Effector memory CD8-positive, alpha-beta T cell (primary cell): Measurements from ENCODE around the gene MIB2.

Experiments used
- ATAC-seq: fragments of 150-1000 bp; cut with Tn5 transposase; replicated peaks from 2 replicates; pipeline ENCODE4 v1.10.0; 2021; ENCODE audit warnings: mild to moderate bottlenecking, moderate library complexity
- DNase-seq, 3 experiments: peaks; one replicate each; pipeline ENCODE4 v3.0.0; 2021
- H3K27ac Mint-ChIP-seq, 2 donors: one replicate each; pipeline ENCODE4 v1.8.0; 2022; ENCODE audit warnings: mild to moderate bottlenecking in 2 of 2, mixed read lengths in 2 of 2, moderate library complexity in 2 of 2
- H3K27me3 Mint-ChIP-seq, 2 donors: one replicate each; pipeline ENCODE4 v1.8.0; 2022; ENCODE audit warnings: mixed read lengths in 2 of 2
- H3K36me3 Mint-ChIP-seq: one replicate; pipeline ENCODE4 v1.8.0; 2022; ENCODE audit warnings: mild to moderate bottlenecking, moderate library complexity, mixed read lengths; ENCODE audit not compliant: insufficient read depth
- H3K4me1 Mint-ChIP-seq, 2 donors: one replicate each; pipeline ENCODE4 v1.8.0; 2022; ENCODE audit warnings: low read depth in 2 of 2, mixed read lengths in 2 of 2
- H3K4me3 Mint-ChIP-seq, 2 donors: one replicate each; pipeline ENCODE4 v1.8.0; 2022; ENCODE audit warnings: mild to moderate bottlenecking in 2 of 2, mixed read lengths in 2 of 2, moderate library complexity in 2 of 2
- H3K9me3 Mint-ChIP-seq, 2 donors: one replicate each; pipeline ENCODE4 v1.8.0; 2022; ENCODE audit warnings: mixed read lengths in 2 of 2
- total RNA-seq, 9 experiments: gene quantifications; one replicate each; lab custom pipeline; 2026; lab: John Stamatoyannopoulos, UW

The MIB2 gene
- 15.0 to 71.8 (median 23.6) reads per million in 9 experiments for total RNA-seq

DNA sequence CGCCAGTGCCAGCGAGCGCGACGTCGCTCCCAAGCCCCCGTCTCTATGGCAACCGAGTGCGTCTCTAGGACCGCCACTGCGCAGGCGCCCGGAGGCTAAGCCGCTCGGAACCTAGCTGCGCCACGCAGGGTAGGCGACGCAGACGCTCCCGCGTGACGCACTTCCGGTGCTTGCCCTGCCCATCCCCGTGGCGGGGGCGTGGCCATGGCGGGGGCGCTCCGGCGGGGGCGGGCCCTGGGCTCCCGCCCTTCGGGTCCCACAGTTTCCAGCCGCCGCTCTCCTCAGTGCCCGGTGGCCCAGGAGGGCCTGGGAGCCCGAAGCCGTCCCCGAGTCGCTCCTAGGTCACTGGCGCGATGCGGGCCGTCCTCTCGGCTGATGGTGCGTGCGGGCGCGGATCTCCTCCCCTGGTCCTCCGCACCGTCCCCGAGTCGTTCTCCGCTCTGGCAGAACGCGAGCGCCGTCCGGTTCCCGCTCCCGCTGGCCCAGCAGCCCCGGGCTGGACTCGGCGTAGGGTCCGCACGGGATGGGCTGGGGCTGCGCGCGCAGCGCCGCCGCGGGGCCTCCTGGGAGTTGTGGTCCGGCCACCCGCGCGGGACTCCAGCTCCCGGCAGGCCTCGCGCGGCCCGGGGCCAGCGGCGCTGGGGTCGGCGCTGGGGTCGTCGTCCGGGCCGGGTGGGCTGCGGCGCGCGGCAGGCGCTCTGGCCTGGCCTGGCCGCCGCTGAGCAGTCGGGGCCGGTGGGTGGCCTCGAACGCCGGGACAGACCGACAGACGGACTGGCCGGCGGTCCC is at the start of gene MIB2:
Gene MIB2 (plus strand): TSS at position 245 of the 789 bp plus-strand sequence. CDS start 7,953 bp downstream, outside the sequence.
- H3K36me3 Mint-ChIP-seq, result peaks cover 30% of the 10 kb centered on the region
- peaks cover 21 to 27% of the 10 kb centered on the region in 2 donors for H3K4me1 Mint-ChIP-seq
- peak within 1 kb of the TSS; percentile 97 to 98 for H3K27ac Mint-ChIP-seq
- peak; percentile 82 for ATAC-seq
- H3K4me3 Mint-ChIP-seq, result peak within 1 kb of the TSS; percentile 92 to 97
- no peaks in the 10 kb centered on the region for H3K27me3 Mint-ChIP-seq
- no peaks in the 10 kb centered on the region for H3K9me3 Mint-ChIP-seq
- peak; percentile 98 to 99 (median 98) for DNase-seq

DNA sequence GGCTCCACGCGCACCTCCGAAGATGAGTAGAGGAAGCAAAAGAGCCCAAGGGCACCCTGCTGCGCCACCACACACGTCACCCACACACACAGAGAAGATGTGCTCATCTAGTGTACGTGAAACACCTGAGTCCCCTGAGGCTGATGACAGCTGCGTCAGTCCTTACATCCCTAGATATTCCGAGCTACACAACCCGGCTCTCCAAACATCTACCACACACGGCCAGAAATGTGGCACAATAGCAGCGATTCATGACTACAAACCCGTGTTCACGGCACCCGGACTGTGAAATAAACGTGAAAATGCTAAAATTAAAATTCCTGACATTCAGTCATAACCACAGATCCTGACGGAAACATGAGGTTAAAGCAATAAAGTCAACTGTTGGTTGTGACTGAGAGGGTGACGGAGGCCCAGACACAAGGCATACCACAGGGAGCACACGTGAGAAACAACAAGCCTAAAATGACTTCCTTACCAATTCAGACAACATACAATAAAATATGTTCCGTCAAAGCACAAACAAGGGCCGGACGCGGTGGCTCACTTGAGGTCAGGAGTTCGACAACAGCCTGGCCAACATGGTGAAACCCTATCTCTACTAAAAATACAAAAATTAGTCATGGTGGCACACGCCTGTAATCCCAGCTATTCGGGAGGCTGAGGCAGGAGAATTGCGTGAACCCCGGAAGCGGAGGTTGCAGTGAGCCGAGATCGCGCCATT is 48.0 kb upstream of the MIB2 start:
- Mint-ChIP-seq H3K27ac (peak overlapping the region; percentile 60 to 77), H3K9me3 (no peaks in the 10 kb centered on the region), H3K36me3 (peaks cover 71% of the 10 kb centered on the region), H3K27me3 (no peaks in the 10 kb centered on the region), H3K4me3 (peak overlapping the region; percentile 12 to 22), H3K4me1 (peaks cover 35 to 41% of the 10 kb centered on the region in 2 donors)
- ATAC-seq, result no peak
- DNase-seq, result no peak

DNA sequence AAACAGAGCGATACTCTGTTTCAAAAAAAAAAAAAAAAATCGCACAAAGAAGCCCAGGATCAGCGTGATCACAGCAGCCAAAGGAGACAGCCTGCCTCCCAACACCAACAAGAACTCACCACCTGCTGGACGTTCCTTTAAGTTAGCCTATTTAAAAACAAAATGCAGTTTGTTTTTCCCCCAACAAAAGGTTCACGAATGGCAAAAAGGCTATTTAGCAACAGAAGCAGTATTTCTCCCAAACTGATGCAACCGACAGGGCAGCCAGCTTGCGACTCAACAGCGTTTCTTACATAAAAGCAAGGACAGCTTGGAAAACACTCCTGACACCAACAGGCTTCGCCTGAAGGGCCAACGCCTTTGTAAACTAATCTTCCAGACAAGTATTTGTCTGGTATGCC is 47.4 kb upstream of the MIB2 start:
- ATAC-seq (no peak), DNase-seq (no peak)
- Mint-ChIP-seq H3K9me3 (no peaks in the 10 kb centered on the region), H3K27ac (peak overlapping the region; percentile 60 to 77), H3K36me3 (peaks cover 66% of the 10 kb centered on the region), H3K4me3 (no peak overlapping the region), H3K4me1 (peaks cover 35 to 41% of the 10 kb centered on the region in 2 donors), H3K27me3 (no peaks in the 10 kb centered on the region)

DNA sequence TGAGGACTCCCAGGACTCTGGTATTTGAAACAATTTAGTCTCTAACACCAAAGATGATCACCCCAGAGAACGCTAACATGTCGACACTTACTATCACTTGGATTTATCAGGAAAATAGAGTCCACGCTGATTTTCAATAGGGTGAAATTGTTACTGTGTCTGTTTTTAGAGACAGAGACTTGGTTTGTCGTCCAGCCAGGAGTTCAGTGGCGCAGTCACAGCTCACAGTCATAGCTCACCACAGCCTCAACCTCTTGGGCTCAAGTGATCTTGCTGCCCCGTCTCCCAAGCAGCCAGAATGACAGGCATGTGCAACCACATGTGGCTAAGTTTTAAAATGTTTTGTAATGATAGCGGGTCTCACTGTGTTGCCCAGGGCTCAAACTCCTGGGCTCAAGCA is 46.0 kb upstream of the MIB2 start:
- no peak for DNase-seq
- Mint-ChIP-seq H3K27ac (peak overlapping the region; percentile 73 to 82), H3K9me3 (no peaks in the 10 kb centered on the region), H3K27me3 (no peaks in the 10 kb centered on the region), H3K4me3 (peak overlapping the region in 1 of 2 donors; percentile 6), H3K4me1 (peaks cover 40 to 43% of the 10 kb centered on the region in 2 donors), H3K36me3 (peaks cover 66% of the 10 kb centered on the region)
- ATAC-seq, result no peak

DNA sequence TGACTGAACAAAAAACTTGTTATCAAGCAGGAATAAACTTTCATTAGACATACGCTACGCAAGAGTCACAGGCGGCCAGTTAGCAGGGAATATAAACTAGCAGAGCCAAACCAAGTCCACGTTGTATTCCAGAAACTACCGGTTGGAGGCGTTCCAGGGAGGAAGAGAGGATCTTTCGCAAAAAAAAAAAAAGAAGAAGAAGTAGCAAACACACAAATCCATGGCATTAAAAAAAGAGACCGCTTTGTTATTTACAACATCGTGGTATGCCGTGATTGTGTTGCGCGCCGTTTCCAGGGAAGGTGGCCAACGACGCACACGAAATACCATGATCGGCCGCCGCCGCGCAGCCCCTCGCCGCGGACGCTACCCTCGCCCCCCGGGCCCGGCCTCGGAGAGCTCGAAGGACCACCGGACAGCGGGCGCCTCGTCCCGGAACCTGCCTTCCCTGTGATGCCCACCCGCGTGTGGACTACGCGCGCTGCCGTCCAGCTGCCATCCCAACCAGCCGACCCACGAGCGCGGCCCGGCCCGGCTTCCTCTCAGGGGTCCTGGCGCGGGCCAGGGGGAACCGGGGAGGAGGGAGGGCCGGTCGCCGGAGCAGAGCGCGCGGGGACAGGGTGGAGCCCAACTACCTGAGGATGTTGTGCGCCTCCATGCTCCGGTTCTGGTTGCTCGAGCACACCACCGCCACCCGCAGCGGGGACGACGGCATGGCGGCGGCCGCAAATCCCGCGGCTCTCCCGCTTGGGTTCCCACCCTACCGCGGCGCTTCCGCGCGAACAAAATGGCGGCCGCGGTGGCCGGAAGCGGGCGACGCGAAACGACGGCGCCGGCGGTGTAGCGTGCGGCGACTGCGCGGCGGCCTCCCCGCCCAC is 41.2 kb upstream of the MIB2 start:
- Mint-ChIP-seq H3K4me1 (peaks cover 27 to 29% of the 10 kb centered on the region in 2 donors), H3K4me3 (peak overlapping the region; percentile 94 to 96), H3K36me3 (peaks cover 55% of the 10 kb centered on the region), H3K27me3 (no peaks in the 10 kb centered on the region), H3K9me3 (no peaks in the 10 kb centered on the region), H3K27ac (peak overlapping the region; percentile 100)
- peak; percentile 78 for ATAC-seq
- peak; percentile 14 to 75 (median 65) for DNase-seq

DNA sequence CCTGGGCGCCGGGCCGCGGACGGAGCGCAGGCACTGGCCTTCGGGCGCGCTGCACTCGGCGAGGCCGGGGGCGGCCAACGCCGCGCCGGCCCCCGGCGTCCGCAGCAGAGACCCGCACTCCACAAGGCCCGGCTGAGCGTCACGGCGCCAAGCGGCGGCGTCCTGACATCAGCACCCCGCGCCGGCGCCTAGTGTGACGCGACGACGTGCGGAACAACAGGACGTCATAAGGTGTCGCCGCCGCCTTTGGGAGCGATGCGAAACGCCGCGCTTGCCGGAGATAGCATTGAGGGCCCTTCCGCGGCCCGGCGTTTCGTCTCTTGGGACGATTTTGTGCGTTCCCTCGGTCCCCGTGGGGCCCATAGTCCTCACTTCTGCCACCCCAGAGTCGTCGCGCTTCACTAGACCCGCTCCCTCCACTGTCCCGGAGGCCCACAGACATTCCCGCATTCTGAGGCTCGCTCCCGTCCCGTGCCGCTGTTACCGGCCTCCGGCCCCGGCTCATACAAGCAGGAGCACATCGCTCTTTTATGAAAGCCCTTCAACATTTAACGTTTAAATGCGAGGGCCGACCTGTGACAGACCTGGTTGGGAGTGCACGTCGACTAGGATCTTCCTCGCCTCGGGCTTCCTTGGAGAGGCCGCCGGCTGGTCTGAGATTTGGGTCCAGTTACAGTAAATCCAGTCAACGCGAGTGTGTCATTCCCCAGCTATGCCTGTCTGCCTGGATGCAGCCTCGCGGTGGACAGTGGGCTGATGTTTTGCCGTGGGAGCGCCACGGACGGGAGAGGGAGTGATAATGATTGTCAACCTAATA is 40.4 kb upstream of the MIB2 start, which contains the start of gene SSU72:
Gene SSU72 (minus strand): TSS at position 143 of the 817 bp plus-strand sequence. CDS start 306 bp downstream, outside the sequence.
- Mint-ChIP-seq H3K4me3 (peak within 1 kb of the TSS; percentile 94 to 96), H3K4me1 (peaks cover 23 to 26% of the 10 kb centered on the region in 2 donors), H3K9me3 (no peaks in the 10 kb centered on the region), H3K27me3 (no peaks in the 10 kb centered on the region), H3K27ac (peak within 1 kb of the TSS; percentile 100), H3K36me3 (peaks cover 47% of the 10 kb centered on the region)
- peak; percentile 91 to 92 (median 92) for DNase-seq
- ATAC-seq, result peak; percentile 87

DNA sequence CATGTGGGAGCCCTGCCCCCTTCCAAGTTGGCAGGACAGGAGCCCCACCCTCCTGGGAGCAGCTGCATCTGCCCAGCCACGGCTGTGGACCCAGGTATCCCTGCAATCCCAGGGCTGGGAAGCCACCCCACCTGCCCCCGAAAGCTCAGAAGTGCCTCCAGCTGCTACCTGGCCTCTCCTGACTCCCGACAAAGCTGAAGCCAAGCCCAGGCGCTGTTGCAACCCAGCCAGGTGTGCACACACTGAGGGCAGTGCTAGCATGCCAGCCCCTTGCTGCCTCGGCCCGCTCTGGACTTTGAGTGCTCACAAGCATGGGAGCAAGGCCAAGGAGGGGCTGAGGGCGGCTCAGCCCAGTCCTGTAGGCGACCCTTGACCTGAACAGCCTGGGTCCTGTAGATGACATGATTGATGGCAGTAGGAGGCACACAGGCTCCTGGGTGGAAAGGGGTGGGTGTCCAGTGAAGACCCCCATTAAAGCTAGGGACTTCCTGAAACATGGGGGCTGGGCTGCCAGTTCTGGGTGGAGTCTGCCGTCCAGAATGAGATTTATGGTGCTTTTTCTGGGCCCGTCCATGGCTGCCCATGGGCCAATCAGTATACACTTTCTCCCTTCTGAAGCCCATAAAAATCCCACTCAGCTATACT is 37.8 kb upstream of the MIB2 start:
- Mint-ChIP-seq H3K27ac (no peak overlapping the region), H3K9me3 (no peaks in the 10 kb centered on the region), H3K27me3 (peaks cover 11 to 17% of the 10 kb centered on the region in 2 donors), H3K4me1 (peaks cover 13 to 14% of the 10 kb centered on the region in 2 donors), H3K4me3 (no peak overlapping the region), H3K36me3 (peaks cover 29% of the 10 kb centered on the region)
- DNase-seq (no peak), ATAC-seq (no peak)

DNA sequence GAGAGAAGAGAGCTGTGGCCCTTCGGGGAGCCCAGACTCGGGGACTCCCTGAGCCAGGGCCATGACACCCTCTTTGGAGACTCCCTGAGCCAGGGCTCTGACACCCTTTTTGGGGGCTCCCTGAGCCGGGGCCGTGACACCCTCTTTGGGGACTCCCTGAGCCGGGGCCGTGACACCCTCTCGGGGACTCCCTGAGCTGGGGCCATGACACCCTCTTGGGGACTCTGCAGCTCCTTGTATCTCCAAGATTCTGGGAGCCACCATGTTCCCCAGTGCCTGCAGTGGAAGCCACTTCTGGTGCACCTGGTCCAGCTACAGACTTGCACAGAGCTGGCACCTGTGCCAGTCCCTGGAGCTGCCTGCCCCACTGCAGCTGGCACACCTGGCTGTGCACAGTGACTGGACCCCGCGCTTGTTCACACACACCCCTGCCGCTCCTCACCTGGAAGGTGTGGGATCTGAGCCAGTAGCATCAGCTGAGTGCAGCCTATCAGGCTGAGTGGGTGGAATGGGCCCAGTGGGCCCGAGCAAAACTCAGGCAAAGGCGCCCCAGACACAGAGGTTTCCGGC is 36.8 kb upstream of the MIB2 start:
- Mint-ChIP-seq H3K27ac (no peak overlapping the region), H3K9me3 (no peaks in the 10 kb centered on the region)
- ATAC-seq, result no peak

DNA sequence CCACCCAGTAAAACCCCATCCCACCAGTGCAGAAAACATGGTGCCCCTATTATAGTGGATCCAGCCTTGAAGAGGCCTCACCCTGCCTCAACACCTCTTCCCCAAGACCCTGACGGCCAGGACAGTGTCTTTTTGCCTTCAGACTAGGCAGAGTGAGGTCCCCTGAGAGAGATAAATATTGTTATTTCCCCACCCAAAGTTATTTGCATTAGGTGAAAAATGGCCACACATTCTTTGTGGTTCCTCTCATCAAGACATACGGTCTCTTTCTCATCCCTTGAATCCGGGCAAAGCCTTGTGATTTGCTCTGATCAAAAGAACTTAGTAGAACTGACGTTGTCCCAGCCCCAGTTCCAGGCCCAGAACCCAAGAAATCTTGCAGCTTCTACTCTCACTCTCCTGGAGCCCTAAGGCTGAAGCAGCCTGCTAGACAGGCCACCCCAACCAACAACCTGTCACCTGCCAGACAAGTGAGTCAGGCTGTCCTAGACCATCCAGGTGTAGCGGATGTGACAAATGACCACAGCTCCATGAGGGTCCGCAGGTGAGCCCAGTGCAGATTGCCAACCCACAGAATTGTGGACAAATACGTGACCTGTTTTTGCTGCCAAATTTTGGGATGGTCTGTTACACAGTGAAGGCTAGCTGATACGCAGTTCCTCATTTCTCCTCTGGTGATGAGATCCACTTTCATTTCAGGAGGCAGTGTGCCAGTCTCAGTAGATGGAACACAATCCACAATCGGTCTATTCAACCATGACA is 32.5 kb upstream of the MIB2 start:
- no peak for ATAC-seq
- H3K4me1 Mint-ChIP-seq, result no peaks in the 10 kb centered on the region
- peaks cover 14 to 40% of the 10 kb centered on the region in 2 donors for H3K27me3 Mint-ChIP-seq
- no peak for DNase-seq
- H3K4me3 Mint-ChIP-seq, result no peak overlapping the region
- H3K9me3 Mint-ChIP-seq, result no peaks in the 10 kb centered on the region
- H3K27ac Mint-ChIP-seq, result no peak overlapping the region
- H3K36me3 Mint-ChIP-seq, result no peaks in the 10 kb centered on the region

More for the DNA sequence above, 36.8 kb upstream of the MIB2 start:
- no peak overlapping the region for H3K4me3 Mint-ChIP-seq
- H3K36me3 Mint-ChIP-seq, result peaks cover 22% of the 10 kb centered on the region
- DNase-seq, result no peak
- H3K4me1 Mint-ChIP-seq, result peaks cover 9 to 11% of the 10 kb centered on the region in 2 donors
- peaks cover 14 to 27% of the 10 kb centered on the region in 2 donors for H3K27me3 Mint-ChIP-seq

DNA sequence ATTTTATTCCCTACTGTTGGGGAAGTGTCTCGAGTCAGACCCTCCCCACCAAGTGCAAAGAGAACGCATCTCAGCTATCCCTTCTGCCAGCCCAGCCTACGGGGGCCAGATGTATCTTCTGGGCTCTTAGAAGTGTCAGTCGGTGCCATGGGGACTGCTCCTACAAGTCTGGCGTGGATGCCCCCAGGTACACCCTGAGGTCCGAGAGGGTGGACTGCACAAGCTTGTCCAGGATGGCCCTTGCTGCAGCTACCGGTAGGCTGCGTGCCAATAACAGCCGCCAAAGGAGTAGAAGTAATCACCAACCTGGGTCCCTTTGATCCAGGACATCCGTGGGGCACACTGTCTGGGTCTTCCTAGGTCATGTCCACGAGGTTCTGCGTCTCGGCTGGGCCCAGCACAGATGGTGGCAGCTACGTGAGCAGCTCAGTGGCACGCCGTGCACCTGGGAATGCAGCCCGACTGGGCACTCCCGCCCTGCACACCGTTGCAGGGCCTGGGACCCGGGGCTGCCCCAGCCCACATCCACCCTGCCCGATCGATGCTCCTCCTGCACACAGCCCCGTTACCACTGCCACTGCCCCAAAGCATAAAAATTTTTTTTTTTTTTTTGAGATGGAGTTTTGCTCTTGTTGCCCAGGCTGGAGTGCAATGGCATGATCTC is 31.8 kb upstream of the MIB2 start:
- no peak for DNase-seq
- peaks cover 16 to 44% of the 10 kb centered on the region in 2 donors for H3K27me3 Mint-ChIP-seq
- no peak overlapping the region for H3K27ac Mint-ChIP-seq
- ATAC-seq, result no peak
- no peaks in the 10 kb centered on the region for H3K36me3 Mint-ChIP-seq
- no peaks in the 10 kb centered on the region for H3K4me1 Mint-ChIP-seq
- no peaks in the 10 kb centered on the region for H3K9me3 Mint-ChIP-seq
- no peak overlapping the region for H3K4me3 Mint-ChIP-seq

DNA sequence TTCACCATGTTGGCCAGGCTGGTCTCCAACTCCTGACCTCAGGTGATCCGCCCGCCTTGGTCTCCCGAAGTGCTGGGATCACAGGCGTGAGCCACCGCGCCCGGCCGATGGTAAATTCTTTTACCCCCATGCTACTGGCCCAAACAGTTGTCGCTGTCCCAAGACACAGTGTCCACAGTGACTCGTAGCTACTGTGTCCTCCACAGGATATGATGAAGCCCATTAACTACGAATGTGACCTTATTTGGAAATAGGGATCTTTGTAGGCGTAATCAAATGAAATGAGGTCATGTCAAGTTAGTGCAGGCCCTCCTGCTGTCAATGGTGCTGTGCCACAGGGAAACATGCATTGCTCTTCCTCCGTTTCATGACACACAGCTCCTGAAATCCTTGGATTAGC is 23.8 kb upstream of the MIB2 start:
- H3K4me3 Mint-ChIP-seq, result no peak overlapping the region
- peaks cover 3% of the 10 kb centered on the region for H3K36me3 Mint-ChIP-seq
- H3K9me3 Mint-ChIP-seq, result no peaks in the 10 kb centered on the region
- H3K4me1 Mint-ChIP-seq, result no peaks in the 10 kb centered on the region
- DNase-seq, result no peak
- no peak for ATAC-seq
- H3K27me3 Mint-ChIP-seq, result peaks cover 5 to 20% of the 10 kb centered on the region in 2 donors
- H3K27ac Mint-ChIP-seq, result no peak overlapping the region
